PC-3 (cell line): ENCODE results near the gene DSG2. TPM values are rescaled to one million over a fixed set of nuclear protein-coding genes. Genes with fewer than 3 reads are reported as not detected.

Experiments
- ATAC-seq: fragments of 200-7000 bp; cut with Tn5 transposase; 2 replicates; pipeline ENCODE4 v1.9.1; 2020; ENCODE audit warnings: mild to moderate bottlenecking, moderate library complexity
- BruUV-seq: library from RNA; stranded (reverse); fragments of 400-500 nt; replicated peaks from 2 replicates; lab custom pipeline; 2021; lab: Mats Ljungman, UMichigan
- CTCF ChIA-PET: fragments of 300-600 bp; sonication (Branson Sonifier 250); formaldehyde crosslinking; loops from one replicate; lab custom pipeline; 2022; ENCODE audit warnings: antibody characterized with exemption; lab: Charles Lee
- POLR2A ChIA-PET: fragments of 300-600 bp; sonication (Branson Sonifier 250); formaldehyde crosslinking; loops from one replicate; lab custom pipeline; 2022; ENCODE audit warnings: antibody characterized with exemption; ENCODE audit not compliant: unreplicated experiment; lab: Charles Lee
- DNase-seq: peaks from one replicate; pipeline ENCODE4 v3.0.0-alpha.2; 2015
- H2AFZ ChIP-seq: fragments of 300-600 bp; sonication (generic); 2 replicates; pipeline ENCODE4 v1.6.0; 2016; ENCODE audit warnings: antibody characterized with exemption, low read length
- H3F3A ChIP-seq: fragments of 300-600 bp; sonication (generic); one replicate; pipeline ENCODE4 v1.6.0; 2017; ENCODE audit warnings: antibody characterized with exemption, low read length, control low read depth, mild to moderate bottlenecking; ENCODE audit not compliant: unreplicated experiment
- H3K27ac ChIP-seq: fragments of 300-600 bp; sonication (generic); 2 replicates; pipeline ENCODE4 v1.5.1; 2016; ENCODE audit warnings: mild to moderate bottlenecking, low read length
- H3K27me3 ChIP-seq: fragments of 300-600 bp; sonication (generic); 2 replicates; pipeline ENCODE4 v1.6.1; 2016; ENCODE audit warnings: low read length, mixed read lengths
- H3K36me3 ChIP-seq: fragments of 300-600 bp; sonication (generic); 2 replicates; pipeline ENCODE4 v1.6.1; 2016; ENCODE audit warnings: low read depth, mixed run types, low read length, mixed read lengths
- H3K4me1 ChIP-seq: fragments of 300-600 bp; sonication (generic); 2 replicates; pipeline ENCODE4 v1.5.1; 2016; ENCODE audit warnings: low read length; ENCODE audit not compliant: insufficient read depth
- H3K4me2 ChIP-seq: fragments of 300-600 bp; sonication (generic); 2 replicates; pipeline ENCODE4 v1.6.0; 2016; ENCODE audit warnings: low read length
- H3K4me3 ChIP-seq: fragments of 300-600 bp; sonication (generic); 2 replicates; pipeline ENCODE4 v1.5.1; 2016; ENCODE audit warnings: mild to moderate bottlenecking, low read length, mixed read lengths
- H3K79me2 ChIP-seq: fragments of 300-600 bp; sonication (generic); 2 replicates; pipeline ENCODE4 v1.6.1; 2017; ENCODE audit warnings: low read length, mixed read lengths
- H3K9ac ChIP-seq: fragments of 300-600 bp; sonication (generic); 2 replicates; pipeline ENCODE4 v1.6.0; 2016; ENCODE audit warnings: mild to moderate bottlenecking, low read length
- H3K9me2 ChIP-seq: fragments of 300-600 bp; sonication (generic); replicated peaks from 2 replicates; pipeline ENCODE4 v1.6.1; 2016; ENCODE audit warnings: mixed run types, low read length, mixed read lengths
- H3K9me3 ChIP-seq: fragments of 300-600 bp; sonication (generic); 2 replicates; pipeline ENCODE4 v1.6.1; 2016; ENCODE audit warnings: low read length, mixed read lengths
- H4K20me1 ChIP-seq: fragments of 300-600 bp; sonication (generic); 2 replicates; pipeline ENCODE4 v1.6.1; 2016; ENCODE audit warnings: low read length, mixed read lengths
- CTCF ChIP-seq: fragments of 300-600 bp; sonication (generic); conservative IDR thresholded peaks from 2 replicates; pipeline ENCODE4 v1.5.1; 2017; ENCODE audit warnings: antibody characterized with exemption, low read depth, mild to moderate bottlenecking, low read length
- EZH2 ChIP-seq: fragments of 300-600 bp; sonication (generic); IDR thresholded peaks from one replicate; pipeline ENCODE4 v1.6.1; 2017; ENCODE audit warnings: antibody characterized with exemption, mild to moderate bottlenecking, low read length; ENCODE audit not compliant: unreplicated experiment
- EZH2phosphoT487 ChIP-seq: fragments of 300-600 bp; sonication (generic); IDR thresholded peaks from 2 replicates; pipeline ENCODE4 v1.6.1; 2018; ENCODE audit warnings: mild to moderate bottlenecking, antibody characterized with exemption, low read length, borderline replicate concordance
- intact Hi-C: fragments of 100-400 bp; cut with micrococcal nuclease; formaldehyde crosslinking; loops from 2 replicates; pipeline ENCODE4 v1.9.0; 2023
- total RNA-seq: library from RNA; depleted of rRNA; stranded (reverse); fragments of >200 nt; gene quantifications from 2 replicates; pipeline ENCODE4 v1.2.3, GENCODE V29; 2014

DSG2 gene
- total RNA-seq, 1 experiment from 2014 or later, result 17.2 TPM

DNA sequence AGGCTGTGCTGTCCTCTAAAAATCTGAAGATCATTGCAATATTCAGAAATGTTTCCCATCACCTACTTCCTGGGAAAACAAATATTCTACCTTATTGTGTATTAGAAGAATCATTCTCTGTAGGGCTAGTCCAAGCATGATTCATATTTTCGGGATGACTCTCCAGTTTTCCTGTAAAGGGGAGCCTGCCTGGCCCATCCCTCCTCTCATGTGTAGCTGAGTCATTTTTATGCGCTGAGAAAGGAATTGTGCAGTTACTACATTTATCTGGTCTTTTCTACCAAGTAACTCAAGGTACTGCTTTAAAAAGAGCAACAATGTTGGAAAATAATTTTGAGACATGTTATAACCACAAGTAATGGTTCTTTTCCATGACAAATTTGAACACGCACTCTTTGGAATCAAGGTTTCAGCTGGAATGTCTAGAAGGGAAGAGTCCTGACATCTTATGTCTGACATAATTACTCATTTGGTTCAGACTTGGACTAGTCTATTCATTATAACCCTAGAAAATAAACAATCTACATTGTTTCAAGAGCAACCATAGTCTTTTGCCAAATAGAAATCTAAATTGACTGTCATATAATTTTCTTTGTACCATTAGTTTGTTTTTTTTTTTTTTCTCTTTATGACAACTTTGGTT is 43.8 kb upstream of the DSG2 start:
- DNase-seq, result peak; percentile 74
- BruUV-seq, result TSS peak; percentile 73
- H3K79me2 ChIP-seq, result no peaks in the 10 kb centered on the region
- TF ChIP-seq EZH2phosphoT487 (no peak), EZH2 (no peak), CTCF (no peak)
- H3K9me3 ChIP-seq, result no peaks in the 10 kb centered on the region
- ChIA-PET CTCF (no interaction called here), POLR2A (interaction anchor here (0.6 kb wide), 1 partner anchor 28 kb away, joined by 5 read pairs; no protein-coding TSS in a partner anchor)
- ATAC-seq, result peak; percentile 100
- peaks cover 8% of the 10 kb centered on the region; the same call in 1 of the 2 replicates for H3K4me1 ChIP-seq
- no peaks in the 10 kb centered on the region for H3K9me2 ChIP-seq
- H3K27ac ChIP-seq, result peak overlapping the region; percentile 96
- no peaks in the 10 kb centered on the region for H3K36me3 ChIP-seq
- no peak overlapping the region for H3K4me3 ChIP-seq
- peak overlapping the region; percentile 61 for H3K4me2 ChIP-seq
- peak overlapping the region; percentile 41 for H3K9ac ChIP-seq
- H2AFZ ChIP-seq, result peak overlapping the region; percentile 73
- H3K27me3 ChIP-seq, result no peaks in the 10 kb centered on the region
- H4K20me1 ChIP-seq, result no peaks in the 10 kb centered on the region
- intact Hi-C loops, result no loop called here
- H3F3A ChIP-seq, result no peaks in the 10 kb centered on the region

GRCh38 chr18:31469629-31470028 is 28.3 kb upstream of the DSG2 start:
- H3K4me1 ChIP-seq, result no peaks in the 10 kb centered on the region
- H4K20me1 ChIP-seq, result no peaks in the 10 kb centered on the region
- H3K36me3 ChIP-seq, result no peaks in the 10 kb centered on the region
- intact Hi-C loops, result no loop called here
- no peak overlapping the region for H3K4me3 ChIP-seq
- no peaks in the 10 kb centered on the region for H3K79me2 ChIP-seq
- POLR2A ChIA-PET, result no interaction called here
- no peaks in the 10 kb centered on the region for H3F3A ChIP-seq
- H3K27me3 ChIP-seq, result no peaks in the 10 kb centered on the region
- no peaks in the 10 kb centered on the region for H3K9me3 ChIP-seq
- no TSS peak for BruUV-seq
- H2AFZ ChIP-seq, result no peak overlapping the region
- DNase-seq (no peak), ATAC-seq (no peak)
- no peaks in the 10 kb centered on the region for H3K9me2 ChIP-seq
- H3K4me2 ChIP-seq, result no peak overlapping the region
- no peak for TF ChIP-seq EZH2phosphoT487
- TF ChIP-seq EZH2, result no peak
- no peak overlapping the region for H3K27ac ChIP-seq
- no peak overlapping the region for H3K9ac ChIP-seq
- CTCF ChIA-PET, result no interaction called here

DNA sequence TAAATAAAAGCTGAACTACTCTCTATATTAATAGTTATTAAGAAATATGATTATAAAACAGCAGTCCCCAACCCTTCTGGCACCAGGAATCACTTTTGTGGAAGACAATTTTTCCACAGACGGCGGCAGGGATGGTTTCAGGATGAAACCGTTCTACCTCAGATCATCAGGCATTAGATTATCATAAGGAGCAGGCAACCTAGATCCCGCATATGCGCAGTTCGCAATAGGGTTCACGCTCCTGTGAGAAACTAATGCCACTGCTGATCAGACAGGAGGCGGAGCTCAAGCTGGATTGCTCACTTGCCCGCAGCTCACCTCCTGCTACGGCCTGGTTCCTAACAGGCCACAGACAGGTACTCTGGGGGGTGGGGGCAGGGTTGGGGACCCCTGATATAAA is 19.3 kb upstream of the DSG2 start:
- Histone ChIP-seq H3K27me3 (no peaks in the 10 kb centered on the region), H3K9me2 (no peaks in the 10 kb centered on the region), H3K36me3 (no peaks in the 10 kb centered on the region), H3K9ac (no peak overlapping the region), H3K27ac (no peak overlapping the region), H2AFZ (no peak overlapping the region), H3K9me3 (no peaks in the 10 kb centered on the region), H4K20me1 (no peaks in the 10 kb centered on the region), H3F3A (no peaks in the 10 kb centered on the region), H3K4me2 (no peak overlapping the region), H3K79me2 (no peaks in the 10 kb centered on the region), H3K4me3 (no peak overlapping the region), H3K4me1 (no peaks in the 10 kb centered on the region)
- no TSS peak for BruUV-seq
- intact Hi-C loops, result no loop called here
- ChIA-PET CTCF (no interaction called here), POLR2A (no interaction called here)
- ATAC-seq, result no peak
- TF ChIP-seq EZH2phosphoT487, result no peak
- no peak for TF ChIP-seq CTCF
- no peak for TF ChIP-seq EZH2
- no peak for DNase-seq
